Activated CD4-positive, CD25-positive, alpha-beta regulatory T cell (primary cell): ENCODE data around the gene NUDT1.

ENCODE experiments used
- DNase-seq, 4 experiments: peaks; one replicate each; lab custom pipeline; 2025; lab: John Stamatoyannopoulos, UW

The NUDT1 gene

DNA sequence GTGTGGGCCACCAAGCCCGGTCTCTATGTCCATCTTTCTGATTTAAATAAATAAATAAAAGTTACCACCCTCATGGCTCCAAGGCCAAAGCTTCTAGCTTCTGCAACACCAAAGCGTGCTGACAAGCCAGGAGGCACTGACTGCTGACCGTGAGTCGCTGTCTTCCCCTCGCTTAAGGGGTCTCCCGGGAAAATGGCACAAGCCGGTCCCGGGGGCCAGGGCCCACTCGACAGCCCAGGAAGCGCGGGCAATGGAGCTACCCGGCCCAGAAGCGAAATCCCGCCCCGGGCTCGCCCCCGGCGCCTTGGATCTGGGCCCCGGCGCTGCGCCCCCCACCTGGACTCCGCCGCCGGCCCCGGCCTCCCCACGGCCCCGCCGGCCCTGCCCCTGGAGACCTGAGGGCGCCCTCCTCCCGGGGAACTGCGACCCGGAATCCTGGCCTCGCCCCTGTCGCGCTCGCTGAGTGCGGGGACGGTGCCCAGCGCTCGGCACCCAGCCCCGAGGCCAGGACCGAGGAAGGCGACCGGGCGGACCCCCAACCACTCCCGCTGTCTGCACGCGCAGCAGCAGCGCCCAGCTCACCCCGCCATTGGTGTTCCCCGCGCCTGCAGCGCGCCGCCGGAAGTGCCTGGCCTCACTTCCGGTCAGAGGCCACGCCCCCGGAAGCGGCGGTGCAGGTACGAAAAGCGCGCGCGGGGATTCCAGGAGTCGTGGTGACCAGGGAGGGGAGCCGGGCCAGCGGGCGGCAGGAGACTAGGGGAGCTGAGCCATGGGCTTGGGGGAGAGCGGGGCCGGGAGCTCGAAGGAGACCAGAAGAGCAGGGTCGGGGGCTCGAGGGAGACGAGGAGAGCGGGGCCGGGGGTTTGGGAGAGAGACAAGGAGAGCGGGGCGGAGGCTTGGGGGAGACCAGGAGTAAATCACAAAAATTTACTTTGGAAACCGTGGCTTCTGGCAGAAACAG lies at the start of gene NUDT1, which contains the start of gene MRM2:
Gene NUDT1, plus strand, starts transcription at position 647 of the 961 bp plus-strand sequence. CDS start 2,349 bp downstream, outside the sequence.
Gene MRM2, minus strand, starts transcription at position 626 of the 961 bp plus-strand sequence. Its CDS starts 36 bp downstream, at position 590.
- peak; percentile 39 to 53 (median 52) for DNase-seq

DNA sequence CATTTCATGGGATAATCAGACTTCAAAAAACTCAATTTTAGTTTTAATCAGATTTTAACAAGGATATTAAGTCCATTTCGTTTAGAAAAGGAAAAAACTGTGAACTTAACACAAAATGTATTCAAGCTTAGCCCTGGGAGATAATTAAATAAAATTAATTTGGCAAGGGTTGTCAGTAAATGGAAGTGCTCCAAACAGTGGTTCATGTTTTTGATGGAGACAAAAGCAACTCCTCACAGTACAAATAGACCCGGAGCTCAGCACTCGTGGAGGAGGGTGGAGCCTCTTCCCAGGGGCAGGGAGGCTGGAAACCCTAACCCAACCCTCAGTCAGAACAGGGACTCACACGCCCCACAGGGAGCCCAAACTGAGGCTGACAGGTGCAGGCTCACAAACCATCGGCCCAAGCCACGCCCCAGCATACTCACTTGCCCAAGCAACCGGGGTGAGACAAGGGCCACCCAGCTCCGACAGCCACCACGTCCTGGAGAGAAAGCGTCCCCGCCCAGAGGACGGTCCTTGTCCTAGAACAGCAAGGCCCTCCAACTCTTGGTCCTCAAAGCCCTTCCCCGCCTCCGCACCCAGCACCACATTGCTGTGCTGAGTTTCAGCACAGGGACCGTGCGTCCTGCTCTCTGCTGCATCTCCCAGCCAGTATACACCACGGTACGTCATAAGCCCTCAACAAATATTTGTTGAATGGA lies 49.0 kb upstream of the NUDT1 start:
- no peak for DNase-seq

DNA sequence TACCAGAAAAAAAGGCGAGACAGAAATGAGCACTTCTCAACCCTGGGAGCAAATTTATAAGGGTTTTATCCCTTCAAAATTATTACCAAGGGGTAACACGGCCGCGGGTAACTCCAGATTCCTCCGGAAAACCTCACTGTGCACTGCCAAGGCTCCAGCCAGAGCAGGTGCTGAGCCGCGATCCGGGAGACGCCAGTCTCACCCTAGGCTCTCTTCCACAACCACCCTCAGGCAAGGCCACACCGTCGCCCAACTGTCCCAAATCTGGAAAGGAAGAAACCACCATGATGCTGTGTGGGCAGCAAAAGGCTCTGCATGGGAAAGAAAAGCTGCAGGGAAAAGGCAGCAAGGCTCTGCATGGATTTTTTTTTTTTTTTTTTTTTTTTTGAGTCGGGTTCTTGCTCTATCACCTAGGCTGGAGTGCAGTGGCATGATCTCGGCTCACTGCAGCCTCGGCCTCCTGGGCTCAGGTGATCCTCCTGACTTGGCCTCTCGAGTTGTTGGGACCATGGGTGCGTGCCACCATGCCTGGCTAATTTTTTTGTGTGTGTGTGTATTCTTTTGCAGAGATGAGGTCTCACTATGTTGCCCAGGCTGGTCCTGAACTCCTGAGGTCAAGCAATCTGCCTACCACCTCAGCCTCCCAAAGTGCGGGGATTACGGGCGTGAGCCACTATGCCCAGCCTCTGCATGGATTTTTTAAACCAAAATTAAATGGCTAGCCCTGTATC lies 48.3 kb upstream of the NUDT1 start:
- no peak for DNase-seq

DNA sequence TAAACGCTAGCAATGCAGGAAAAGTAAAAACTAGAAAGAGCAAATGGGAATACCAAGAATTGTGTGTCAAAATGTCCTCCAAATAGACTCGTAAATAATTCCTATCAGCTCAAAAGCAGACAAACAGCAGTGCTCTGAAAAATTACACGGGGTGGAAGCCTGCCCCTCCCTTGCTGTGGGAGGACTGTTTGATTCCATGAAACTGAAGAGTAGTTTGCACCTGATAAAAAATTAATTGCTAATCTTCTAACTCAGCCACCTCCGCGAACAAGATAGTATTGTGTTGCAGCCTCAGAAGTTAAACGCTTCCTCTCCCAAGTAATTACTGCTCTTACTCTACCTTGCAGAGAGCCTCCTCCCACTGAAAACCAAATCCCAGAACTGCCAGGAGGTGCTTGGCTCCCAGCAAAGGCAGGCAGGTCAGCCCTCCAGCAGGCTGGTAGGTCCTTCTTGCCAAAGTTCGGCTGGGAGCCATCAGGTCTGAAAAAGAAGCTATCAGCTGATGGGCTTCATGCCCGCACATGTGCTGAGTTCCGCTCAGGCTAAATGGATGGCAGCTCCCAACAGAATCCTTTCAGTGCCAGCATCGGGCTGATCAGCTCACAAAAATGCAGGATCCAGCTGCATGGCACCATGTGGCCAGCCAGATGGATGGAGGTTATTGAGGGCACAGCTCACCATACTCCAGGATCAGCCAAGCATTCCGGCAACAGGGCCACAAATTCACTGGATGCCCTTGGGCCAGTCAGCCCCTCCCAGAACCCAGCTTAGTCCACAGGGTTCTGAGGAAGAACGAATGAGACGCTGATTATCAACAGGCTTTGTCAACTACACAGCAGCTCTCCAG lies 46.4 kb upstream of the NUDT1 start:
- DNase-seq: no peak

DNA sequence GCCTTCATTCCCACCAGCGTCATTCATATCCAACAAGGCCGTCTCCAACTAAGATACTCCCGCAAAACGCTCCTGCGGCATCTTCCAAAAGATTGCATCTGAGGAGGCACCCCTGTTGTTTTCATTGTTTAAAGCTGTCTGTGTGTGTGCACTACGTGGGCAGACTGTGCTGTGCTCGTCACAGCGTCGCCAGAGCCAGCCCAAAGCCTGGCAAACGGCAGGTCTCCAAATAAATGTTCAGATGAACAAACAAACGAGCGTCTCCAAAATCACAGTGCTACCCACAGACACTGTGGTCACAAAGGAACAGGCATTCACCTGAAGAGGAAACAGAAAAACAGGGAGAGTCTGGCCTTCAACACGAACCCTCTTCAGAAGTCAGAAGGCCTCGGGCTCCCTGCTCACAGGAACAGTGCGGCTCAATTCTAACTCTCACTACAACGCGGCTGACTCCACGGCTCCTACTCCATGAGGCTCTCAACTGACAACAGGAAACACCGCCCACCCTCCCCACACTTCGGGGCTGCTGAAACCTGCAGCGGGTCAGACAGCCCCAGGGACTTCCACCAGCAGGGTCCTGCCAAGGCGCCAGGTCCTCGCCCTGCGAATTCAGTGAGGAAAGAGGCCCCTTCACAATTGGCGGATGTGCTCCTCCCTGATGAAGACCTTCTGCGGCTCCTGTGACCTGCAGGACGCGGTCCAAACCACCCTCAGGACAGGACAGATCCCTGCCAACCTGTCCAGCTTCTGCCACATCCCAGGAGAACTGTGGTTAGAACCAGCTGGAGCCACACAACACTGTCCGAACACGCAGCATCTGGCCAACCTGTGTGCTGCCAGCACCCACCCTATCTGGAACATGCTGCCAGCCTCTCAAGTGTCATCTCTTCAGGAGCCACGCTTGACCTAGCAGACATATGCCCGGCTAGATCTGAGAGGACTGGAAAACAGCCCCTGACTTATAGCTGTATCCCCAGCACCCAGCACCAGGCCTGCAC lies 45.3 kb upstream of the NUDT1 start:
- DNase-seq: no peak

DNA sequence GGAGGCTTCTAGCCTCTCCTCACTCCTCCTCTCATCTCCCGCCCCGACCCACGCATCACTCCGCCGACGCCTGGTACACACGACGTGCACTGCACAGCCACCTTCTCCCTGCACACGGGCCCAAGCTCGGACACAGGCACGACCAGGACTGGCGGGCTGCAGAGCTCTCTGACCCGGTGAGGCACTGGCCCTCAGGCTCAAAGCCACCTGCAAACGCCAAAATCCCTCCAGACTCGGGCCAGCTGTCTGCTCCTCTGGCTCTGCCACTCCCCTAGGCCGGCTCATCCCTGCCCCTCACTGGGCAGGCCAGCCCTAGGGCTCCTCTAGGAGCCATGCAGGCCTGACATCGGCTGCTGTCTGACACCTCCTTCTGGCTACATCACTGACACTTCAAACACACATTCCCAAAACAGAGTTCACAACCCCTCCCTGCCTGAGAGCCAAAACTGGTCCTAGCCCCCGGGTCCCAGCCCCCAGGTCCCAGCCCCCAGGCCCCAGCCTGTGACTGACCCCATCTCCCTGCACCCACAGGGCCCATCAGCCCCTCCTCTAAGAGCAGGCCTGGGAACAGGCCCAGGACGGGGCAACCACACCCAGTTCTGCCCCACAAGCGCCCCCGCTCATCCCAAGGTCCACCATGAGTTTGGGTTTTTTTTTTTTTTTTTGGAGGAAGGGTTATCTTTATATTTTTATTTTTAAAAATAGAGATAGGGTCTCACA lies 44.4 kb upstream of the NUDT1 start:
- DNase-seq: no peak

DNA sequence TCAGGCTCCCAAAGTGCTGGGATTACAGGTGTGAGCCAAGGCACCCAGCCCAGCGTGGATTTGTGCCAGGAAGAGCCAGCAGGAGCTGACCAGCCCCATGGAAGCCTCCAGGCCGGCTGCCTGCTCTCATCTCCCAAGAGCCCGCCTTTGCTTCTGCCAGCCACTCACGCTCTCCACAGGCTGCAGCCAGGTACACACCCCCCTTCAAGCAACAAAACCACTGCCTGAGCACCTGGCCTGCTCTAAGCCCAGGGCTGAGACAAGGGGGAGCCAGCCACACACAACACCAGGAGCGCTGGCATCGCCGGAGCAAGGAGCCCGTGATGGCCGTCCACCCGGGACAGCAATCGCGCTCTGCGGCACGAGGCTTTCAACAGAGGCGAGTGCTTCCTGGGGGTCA lies 43.8 kb upstream of the NUDT1 start:
- no peak for DNase-seq

DNA sequence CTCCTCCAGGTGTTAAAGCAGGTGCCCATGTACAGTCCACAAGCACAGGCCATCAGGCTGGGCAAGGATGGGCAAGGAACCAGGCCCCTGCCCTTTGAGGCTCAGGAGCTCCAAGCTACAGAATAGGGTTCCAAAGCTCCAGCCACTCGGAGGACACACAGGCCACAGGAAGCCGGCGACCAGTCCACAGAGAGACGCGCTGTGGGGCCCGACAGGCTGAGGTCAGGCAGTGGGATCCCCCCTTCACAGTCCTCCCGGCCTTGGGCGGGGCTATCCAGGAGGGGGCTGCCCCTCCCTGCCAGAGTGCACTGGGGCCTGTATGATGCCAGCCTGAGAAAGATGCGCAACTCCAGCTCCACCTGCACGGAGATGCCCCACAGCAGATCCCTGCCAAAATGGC lies 43.3 kb upstream of the NUDT1 start:
- DNase-seq: no peak

DNA sequence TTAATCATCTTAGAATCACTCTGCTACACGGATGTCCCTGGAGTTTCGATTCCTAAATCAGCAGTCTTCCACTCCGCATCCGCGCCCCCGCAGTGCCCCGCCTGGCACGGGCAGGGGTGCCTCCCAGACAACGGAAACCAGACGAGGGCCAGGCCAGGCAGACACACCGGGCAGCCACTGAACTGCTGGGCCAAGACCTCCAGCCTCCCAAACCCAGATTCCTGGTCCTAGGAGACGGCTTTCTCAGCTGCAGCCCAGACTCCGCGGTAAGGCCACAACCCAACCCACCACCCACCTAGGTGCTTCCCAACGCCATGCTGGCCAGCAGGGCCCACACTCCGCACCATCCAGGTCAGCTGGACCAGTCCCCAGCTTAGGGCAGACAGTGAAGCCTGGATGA lies 42.5 kb upstream of the NUDT1 start:
- no peak for DNase-seq

DNA sequence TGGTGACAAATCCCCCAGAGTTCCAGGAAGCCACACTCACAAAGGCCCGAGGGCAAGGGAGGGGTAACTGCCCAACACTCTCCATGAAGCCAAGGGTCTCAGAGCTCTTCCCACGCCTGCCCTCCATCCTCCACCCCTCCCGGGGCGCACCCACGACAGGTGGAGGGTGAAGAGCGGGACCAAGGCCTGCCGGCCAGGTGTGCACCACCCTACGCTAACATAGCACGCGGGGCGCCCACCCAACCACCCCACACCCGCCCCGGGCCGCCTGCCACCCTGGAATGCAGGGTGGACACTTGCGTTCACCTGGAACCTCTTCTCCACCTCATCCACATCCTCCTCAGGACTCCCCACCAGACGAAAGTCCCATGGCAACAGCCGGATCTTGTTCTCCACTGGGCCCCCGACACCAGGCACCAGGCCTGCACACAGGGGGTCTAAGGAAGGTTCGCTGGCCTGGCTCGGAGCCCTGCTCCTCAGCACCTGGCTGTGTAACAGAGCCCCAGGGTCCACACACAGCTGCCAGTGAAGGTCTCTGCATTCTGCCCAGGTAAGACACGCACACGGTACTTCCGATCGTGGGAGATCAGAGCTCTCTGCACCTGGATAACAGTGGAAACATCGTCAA lies 42.0 kb upstream of the NUDT1 start:
- DNase-seq: no peak

DNA sequence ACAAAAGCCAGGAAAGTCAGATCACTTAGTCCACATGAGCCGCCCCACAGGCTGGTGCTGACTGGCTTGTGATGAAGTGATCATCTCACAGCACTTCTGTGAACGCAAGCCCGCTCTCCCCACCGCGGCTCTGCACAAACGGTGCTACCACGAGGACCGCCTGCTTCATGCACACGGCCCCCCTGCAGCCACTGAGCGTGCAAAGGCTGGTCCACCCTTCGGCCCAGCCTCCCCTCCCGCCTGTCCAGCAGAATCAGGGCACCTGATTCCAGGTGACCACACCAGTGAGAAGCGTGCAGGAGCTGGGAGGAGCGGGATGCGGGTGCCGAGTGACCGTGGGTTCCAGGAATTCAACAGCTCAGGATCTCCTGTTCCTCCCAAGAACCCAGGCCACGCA lies 41.4 kb upstream of the NUDT1 start:
- no peak for DNase-seq

DNA sequence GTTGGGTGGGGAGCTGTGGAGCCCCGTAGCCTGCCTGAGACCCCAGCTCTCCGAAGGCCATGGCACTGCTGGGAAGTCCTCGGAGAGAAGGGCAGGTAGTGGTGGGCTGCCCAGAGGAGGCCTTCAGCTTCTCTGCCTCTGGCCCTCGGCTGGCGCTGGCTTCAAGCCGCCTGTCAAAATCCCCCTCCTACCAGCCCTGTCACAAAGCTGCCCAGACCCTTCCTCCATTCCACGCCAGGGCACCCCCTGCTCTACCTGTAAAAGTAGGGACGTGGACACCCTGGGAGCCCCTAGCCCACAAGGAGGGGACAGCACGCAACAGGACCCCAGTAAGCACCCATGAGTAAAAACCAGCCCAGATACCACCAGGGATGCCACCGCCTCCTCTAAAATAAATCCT lies 40.9 kb upstream of the NUDT1 start:
- no peak for DNase-seq

DNA sequence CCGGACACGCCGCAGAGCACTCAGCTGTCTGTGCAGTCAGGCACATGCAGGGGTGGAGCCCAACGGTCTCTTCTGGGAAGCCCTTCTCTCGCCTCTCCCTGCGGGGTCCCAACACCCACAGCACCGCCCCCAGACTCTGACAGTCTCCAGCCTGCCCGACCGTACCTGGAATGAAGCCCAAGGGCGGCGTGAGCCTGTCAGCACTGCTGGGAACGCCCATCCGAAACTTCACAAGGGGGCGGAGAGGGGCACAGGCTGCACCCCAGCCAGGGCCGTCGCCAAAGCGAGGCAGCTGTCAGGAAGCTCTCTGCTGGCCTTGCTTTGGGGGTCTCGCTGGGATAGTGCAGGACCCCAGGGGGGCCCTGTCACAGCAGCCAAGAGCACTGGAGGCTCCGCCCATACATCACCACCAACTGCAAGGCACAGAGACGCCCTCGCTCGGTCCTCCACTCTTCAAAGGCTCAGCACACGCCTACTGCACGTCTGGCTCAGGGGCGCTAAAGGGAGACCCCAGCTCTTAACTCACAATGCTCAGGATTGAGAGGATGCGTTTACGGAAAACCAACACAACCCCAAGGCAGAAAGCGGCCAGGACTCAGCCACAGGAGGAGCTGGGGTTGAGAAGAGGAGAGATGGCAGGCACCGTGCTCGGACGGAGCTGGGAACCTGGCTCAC lies 40.2 kb upstream of the NUDT1 start:
- DNase-seq: no peak

DNA sequence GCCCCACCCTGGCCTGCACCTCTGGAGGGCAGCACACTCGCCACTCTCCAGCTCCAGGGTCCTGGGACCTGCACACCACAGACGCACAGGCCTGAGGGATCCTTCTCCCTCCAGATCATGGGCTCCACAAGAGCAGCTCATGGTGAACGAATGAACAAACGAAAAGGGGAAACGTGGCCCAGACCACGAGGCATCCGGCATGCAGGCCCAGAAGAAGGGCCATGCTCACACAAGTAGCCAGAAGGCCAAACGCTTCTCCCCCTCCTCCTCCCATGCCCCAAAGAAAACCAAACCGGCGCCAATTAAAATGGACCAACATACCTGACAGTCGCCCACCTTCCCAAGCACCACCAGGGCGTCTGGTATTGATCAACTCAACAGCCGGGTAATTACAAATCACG lies 39.7 kb upstream of the NUDT1 start:
- no peak for DNase-seq

DNA sequence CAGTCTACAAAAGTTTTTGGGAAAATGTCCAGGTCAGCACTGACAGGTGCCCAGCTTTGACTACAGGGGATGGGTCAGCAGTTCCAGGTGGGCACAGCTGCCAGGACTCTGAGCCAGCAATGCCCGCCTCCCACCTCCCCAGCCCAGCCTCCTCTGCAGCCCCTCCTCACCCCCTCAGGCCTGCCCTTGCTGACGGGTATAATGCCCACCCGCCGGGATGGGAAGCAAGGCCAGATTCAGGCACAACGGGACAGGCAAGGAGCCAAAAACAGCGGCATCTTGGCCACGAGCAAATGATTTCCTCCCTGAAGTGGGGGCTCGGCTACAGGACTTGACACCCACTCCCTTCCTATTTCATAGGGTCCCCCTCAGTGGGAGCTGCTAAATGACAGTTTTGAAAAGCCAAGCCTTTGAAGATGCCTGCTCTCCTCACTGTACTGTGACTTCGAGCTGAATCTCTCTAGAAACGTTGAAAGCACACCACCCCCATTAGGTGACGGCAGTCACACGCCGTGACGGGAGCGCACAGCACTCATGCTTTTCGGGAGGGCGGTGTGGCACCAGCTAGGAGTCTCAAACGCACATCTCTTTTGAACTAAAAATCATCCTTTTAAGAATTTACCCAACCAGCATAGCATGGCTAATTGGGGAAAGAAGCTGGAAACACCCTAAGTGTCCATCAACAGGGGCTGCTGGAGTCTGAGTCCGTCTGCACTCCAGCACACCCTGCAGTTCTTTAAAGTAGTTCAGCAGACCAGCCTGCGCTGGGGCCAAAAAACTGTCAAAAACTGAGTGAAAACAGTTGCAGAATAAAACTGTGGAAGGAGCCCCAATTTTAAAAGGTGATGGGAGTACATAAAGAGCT lies 38.9 kb upstream of the NUDT1 start:
- DNase-seq: no peak

DNA sequence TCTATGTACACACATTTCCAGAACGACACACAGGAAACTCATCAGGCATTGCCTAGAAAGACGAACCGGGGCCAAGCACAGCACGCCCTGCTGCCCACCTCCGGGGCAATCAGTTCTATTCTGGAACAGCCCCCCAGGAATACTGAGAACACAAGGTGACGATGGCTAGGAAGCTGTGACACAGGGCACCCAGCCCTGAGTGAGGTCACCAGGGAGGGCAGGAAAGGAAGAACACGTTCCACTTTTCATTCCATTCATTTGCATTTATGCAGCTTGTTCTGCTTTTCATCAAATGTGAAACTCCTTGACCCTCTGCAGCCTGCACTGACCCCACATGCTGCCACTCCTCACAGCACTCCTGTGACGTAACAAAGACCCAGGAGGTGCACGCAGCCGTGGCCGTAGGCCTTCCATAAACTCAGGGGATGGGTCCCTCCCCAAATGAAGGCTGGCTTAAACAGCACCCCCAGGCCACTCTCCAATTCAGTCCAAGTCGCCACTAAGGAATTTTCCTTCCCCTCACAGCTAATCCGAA lies 38.2 kb upstream of the NUDT1 start:
- no peak for DNase-seq

DNA sequence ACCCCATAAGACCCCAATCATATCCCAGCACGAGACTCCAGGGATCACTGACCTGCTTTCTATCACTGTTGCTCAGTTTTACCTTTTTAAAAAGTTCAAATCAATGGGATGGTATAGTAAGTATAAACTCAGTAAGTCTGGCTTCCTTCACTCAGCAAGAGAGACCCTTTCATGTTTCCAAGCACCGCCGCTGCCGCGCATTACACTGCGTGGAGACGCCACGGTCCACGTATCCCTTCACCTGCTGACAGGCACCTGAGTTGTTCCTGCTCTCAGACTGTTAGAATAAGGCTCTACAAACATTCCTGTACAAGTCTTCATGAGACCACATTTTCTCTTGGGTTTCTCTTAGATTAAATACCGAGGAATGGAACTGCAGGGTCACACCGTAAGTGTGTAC lies 37.6 kb upstream of the NUDT1 start:
- no peak for DNase-seq
